Measurements from ENCODE around the gene NATD1. TPM values are rescaled to one million over a fixed set of nuclear protein-coding genes. Genes with fewer than 3 reads are reported as not detected.

The NATD1 gene
- total RNA-seq, 8 experiments from 2014 or later: 3.6 to 10.8 (median 4.9) TPM

DNA sequence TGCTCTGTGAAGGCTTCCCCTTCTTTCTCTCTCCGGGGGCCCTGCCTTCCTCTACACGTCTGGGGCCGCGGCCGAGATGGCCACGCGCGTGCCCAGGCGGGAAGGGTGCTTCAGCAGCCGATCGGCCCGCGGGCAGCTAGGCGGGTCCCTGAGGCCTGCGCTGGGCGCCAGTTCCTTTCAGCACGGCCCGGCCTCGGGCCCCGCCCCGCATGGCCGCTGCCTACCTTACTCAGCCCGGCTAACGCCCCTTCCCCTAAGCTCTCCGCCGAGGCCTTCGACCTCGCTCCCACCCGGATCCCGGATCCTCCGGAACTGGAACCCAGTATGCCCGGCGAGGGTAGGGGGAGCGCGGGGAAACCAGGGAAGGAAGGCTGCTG, 39.6 kb downstream of the NATD1 start:
- peak overlapping the region; percentile 82 to 99 (median 94) for H3K4me3 ChIP-seq
- in situ Hi-C loops (cut with MboI; ENCODE audit: low pct_unique_long_range_greater_than_20kb in 2 of 9, low sequenced_read_pairs in 9 of 9, unreplicated experiment in 9 of 9): no loop called here
- peak overlapping the region; percentile 97 to 99 for H3K27ac ChIP-seq
- peaks cover 14 to 22% of the 10 kb centered on the region in 2 donors for H3K4me1 ChIP-seq (replicated peaks in 1 of 2)
- peak; percentile 10 to 38 (median 22) for ATAC-seq (replicated peaks in 6 of 8)
- WGBS, 10 experiments: 0% methylated on average over 1 to 5 of the region's 35 CpGs; no CpG with 5 or more reads in 8 of the 10 experiments

DNA sequence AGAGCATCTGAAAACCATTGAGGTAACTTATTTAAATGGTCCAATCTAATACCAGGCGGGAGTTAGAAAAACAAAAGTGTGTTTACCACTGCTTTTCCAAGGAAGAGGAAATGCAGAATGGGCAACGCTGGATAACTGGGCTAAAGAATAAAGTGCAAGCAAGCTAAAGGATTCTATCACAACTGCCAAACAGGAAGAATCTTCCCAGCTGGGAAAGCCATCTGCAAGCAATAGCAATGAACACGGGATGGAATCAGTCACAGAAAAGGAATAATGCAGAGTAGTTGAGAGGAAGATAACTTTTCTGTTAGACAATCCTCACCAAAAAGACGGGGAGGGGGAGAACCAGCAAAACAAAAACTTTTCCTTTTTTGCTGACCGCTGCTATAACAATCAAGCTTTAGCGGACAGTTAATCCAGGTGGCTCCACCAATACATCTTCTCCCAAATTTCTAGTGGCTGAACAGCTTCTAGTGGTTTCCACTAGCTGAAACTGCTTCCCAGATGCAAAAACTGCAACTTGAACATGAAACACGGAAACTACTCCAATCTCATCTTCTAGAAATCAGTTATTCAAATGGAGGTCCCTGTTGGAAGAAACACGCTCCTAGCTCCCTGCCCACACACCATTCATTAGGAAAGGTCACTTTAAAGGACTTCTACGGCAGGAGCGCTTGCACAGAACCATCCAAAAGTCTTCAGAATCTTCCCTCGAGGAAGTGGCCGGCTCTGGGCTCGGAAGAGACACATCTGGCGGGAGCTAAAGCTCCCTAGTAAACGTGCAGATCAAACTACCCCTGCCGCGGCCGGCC, 40.2 kb downstream of the NATD1 start:
- no peak for ATAC-seq (replicated peaks in 6 of 8)
- 3 to 24% (median 8%) methylated on average over 3 to 11 of the region's 18 CpGs; no CpG with 5 or more reads in 1 of the 10 experiments for WGBS, 10 experiments
- in situ Hi-C loops (cut with MboI; ENCODE audit: low pct_unique_long_range_greater_than_20kb in 2 of 9, low sequenced_read_pairs in 9 of 9, unreplicated experiment in 9 of 9): no loop called here
- peak overlapping the region; percentile 97 to 99 for H3K27ac ChIP-seq
- H3K4me3 ChIP-seq: peak overlapping the region; percentile 82 to 99 (median 94)
- H3K4me1 ChIP-seq (replicated peaks in 1 of 2): peaks cover 14 to 22% of the 10 kb centered on the region in 2 donors

DNA sequence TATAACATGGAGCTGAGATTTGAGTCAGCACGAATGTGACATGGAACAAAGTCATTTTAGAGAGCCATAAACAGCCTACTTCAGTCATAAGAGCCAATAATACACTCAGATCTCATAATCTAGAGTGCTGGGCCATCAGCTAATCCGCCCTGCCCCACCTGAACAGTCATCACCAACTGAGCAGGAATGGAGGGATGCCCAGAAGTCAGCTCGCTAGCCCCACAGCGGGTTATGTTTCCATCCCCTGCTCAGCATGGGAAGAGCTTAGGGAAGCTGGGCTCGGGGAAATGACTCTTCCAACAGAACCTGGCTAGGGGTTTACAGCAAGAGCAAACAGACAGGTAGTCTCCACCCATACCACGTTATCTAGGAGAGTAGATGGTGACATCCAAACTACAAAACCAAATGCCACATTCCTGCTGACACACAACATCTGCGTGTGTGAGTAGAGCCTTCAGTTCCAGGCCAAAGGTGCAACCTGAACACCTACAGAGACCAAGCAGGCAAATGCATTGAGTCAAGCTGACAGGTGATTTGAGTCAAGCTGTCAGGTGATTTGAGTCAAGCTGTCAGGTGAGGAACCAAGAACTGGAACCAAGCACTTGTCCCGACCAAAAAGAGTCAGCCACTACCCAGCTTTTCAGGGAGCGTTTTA, 41.3 kb downstream of the NATD1 start:
- in situ Hi-C loops (cut with MboI; ENCODE audit: low pct_unique_long_range_greater_than_20kb in 2 of 9, low sequenced_read_pairs in 9 of 9, unreplicated experiment in 9 of 9): no loop called here
- Histone ChIP-seq H3K4me1 (replicated peaks in 1 of 2) (peaks cover 14 to 22% of the 10 kb centered on the region in 2 donors), H3K27ac (no peak overlapping the region), H3K4me3 (peak overlapping the region in 1 of 5 donors; percentile 92)
- no peak for ATAC-seq (replicated peaks in 6 of 8)
- WGBS, 10 experiments: 58 to 100% (median 90%) methylated on average over 2 to 9 of the region's 9 CpGs; no CpG with 5 or more reads in 3 of the 10 experiments

DNA sequence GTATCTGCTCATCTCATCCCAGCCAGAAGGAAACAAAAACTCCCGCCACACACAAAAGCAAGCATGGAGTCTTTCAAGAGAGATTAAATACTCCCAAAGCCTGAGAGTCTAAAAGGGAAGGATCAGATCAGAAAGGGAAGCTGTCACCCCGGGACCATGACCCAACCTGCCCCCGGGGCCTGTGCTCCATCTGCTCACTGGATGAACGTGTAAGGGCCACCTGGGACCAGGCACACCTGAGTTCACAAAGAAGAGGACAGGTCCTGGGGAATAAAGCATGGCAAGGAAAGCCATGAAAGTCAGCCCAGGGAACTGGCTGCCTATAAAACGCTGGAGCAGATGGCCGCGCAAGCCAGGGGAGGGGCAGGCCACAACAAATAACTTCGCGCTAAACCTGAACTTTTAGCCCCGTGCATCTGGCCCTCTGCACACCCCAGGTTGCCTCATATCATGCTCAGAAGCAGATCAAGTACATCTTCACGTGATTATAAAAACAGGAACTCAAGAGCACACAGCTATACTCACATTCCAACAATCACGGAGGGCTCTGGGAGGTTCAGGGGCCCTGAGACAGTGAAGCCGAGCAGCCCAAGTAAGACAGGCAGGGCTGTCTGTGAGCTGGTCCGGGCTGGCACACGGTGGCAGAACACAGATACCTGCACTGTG, 42.7 kb downstream of the NATD1 start:
- Histone ChIP-seq H3K4me1 (replicated peaks in 1 of 2) (peaks cover 14 to 17% of the 10 kb centered on the region in 2 donors), H3K27ac (no peak overlapping the region), H3K4me3 (no peak overlapping the region)
- in situ Hi-C loops (cut with MboI; ENCODE audit: low pct_unique_long_range_greater_than_20kb in 2 of 9, low sequenced_read_pairs in 9 of 9, unreplicated experiment in 9 of 9): no loop called here
- WGBS, 10 experiments: 40 to 100% (median 79%) methylated on average over 1 to 8 of the region's 15 CpGs
- ATAC-seq (replicated peaks in 6 of 8): no peak

DNA sequence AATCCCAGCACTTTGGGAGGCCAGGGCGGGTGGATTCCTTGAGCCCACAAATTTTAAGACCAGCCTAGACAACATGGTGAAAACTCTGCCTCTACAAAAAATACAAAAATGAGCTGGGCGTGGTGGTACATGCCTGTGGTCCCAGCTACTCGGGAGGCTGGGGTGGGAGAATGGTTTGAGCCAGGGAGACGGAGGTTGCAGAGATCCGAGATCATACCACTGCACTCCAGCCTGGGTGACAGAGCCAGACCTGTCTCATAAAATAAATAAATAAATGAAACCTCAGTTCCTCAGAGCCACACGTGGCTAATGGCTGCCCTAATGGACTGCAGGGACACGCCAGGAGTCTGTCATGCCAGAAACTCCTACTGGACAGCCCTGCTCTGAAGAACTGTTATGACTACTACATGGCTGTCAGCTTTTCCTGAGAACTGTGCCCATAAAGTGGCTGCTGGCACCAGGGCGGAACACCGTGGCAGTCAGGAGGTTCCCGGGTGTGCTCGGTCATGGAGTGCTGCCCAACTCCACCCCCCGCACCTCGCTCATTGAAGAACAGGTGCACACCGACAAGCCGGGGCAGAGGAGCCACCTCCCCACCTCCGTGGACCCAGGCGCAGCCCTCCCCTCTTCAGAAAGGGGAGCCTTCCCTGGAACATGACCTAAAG, 43.6 kb downstream of the NATD1 start:
- Histone ChIP-seq H3K4me1 (replicated peaks in 1 of 2) (peaks cover 8 to 16% of the 10 kb centered on the region in 2 donors), H3K27ac (no peak overlapping the region), H3K4me3 (no peak overlapping the region)
- in situ Hi-C loops (cut with MboI; ENCODE audit: low pct_unique_long_range_greater_than_20kb in 2 of 9, low sequenced_read_pairs in 9 of 9, unreplicated experiment in 9 of 9): no loop called here
- no peak for ATAC-seq (replicated peaks in 6 of 8)
- 56 to 100% (median 100%) methylated on average over 1 to 10 of the region's 17 CpGs; no CpG with 5 or more reads in 5 of the 10 experiments for WGBS, 10 experiments

DNA sequence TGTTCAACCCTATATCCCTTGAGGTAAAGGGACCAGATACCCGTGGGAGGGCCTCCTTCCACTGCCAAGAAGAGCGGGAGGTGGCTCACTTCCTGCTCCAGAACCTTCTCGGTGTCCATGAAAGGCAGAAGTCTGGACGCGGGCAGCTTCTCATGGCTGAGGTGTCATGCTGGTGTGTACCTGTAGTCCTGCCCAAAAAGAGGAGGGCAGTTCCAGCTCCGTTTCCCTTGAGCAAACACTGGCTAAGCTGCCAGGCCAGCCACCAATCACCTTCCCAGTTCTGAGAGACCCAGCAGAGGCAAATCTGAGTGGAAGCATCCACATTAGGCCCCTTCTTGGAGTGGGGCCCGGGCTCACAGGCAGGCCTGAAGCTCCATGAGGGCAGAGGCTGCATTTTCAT, 44.9 kb downstream of the NATD1 start:
- in situ Hi-C loops (cut with MboI; ENCODE audit: low pct_unique_long_range_greater_than_20kb in 2 of 9, low sequenced_read_pairs in 9 of 9, unreplicated experiment in 9 of 9): no loop called here
- Histone ChIP-seq H3K27ac (no peak overlapping the region), H3K4me3 (no peak overlapping the region), H3K4me1 (replicated peaks in 1 of 2) (peaks cover 8 to 16% of the 10 kb centered on the region in 2 donors)
- 60 to 100% (median 83%) methylated on average over 1 to 6 of the region's 7 CpGs; no CpG with 5 or more reads in 3 of the 10 experiments for WGBS, 10 experiments
- no peak for ATAC-seq (replicated peaks in 6 of 8)

DNA sequence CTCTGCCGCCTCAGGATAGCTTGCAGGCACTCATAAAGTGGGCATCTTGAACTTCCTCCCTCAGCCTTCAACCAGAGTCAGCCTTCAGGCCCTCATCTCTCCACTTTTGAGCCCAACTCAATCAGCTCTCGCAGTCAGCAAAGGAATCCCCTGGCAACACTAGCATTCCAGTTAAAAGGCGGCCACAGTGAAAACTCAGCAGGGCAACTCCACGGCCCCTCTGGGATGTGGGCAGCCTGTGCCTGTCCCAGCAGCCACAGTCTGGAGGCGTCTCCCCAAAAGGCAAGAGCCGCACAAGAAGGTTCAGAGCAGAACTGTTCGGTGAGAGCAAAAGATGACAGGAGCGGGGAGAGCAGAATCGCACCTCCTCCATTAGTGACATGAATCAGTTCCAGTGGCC, 48.3 kb downstream of the NATD1 start:
- peak in 5 of 8 experiments; percentile 39 to 76 (median 45) for ATAC-seq (replicated peaks in 6 of 8)
- no peak overlapping the region for H3K27ac ChIP-seq
- in situ Hi-C loops (cut with MboI; ENCODE audit: low pct_unique_long_range_greater_than_20kb in 2 of 9, low sequenced_read_pairs in 9 of 9, unreplicated experiment in 9 of 9): no loop called here

DNA sequence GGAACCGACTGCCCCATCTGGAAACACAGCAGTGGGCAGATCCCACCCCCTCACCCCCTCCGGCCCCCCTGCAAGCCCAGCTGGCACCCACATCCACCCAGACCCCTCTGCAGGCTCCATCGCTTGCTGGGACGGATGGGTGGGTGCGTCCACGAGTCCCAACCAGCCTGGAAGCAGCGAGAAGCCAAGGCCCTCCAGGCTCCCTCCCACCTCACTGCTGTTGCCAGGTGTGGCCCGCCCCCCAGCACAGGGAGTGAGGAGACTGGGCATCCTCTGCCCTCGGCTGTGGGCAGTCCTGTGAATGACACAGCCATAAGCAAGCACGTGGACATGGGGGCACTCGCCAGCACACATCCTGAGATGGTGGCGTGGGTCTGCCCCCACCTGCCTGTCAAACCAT, 50.7 kb downstream of the NATD1 start:
- no peak overlapping the region for H3K27ac ChIP-seq
- 80% methylated on average over 1 of the region's 12 CpGs; no CpG with 5 or more reads in 9 of the 10 experiments for WGBS, 10 experiments
- H3K4me1 ChIP-seq (replicated peaks in 1 of 2): peaks cover 13 to 20% of the 10 kb centered on the region in 2 donors
- no peak overlapping the region for H3K4me3 ChIP-seq
- no peak for ATAC-seq (replicated peaks in 6 of 8)
- in situ Hi-C loops (cut with MboI; ENCODE audit: low pct_unique_long_range_greater_than_20kb in 2 of 9, low sequenced_read_pairs in 9 of 9, unreplicated experiment in 9 of 9): no loop called here

More for the DNA sequence above, 48.3 kb downstream of the NATD1 start:
- H3K4me3 ChIP-seq: no peak overlapping the region
- WGBS, 10 experiments: 44 to 100% (median 67%) methylated on average over 1 to 6 of the region's 9 CpGs; no CpG with 5 or more reads in 4 of the 10 experiments
- H3K4me1 ChIP-seq (replicated peaks in 1 of 2): peaks cover 7 to 14% of the 10 kb centered on the region in 2 donors

DNA sequence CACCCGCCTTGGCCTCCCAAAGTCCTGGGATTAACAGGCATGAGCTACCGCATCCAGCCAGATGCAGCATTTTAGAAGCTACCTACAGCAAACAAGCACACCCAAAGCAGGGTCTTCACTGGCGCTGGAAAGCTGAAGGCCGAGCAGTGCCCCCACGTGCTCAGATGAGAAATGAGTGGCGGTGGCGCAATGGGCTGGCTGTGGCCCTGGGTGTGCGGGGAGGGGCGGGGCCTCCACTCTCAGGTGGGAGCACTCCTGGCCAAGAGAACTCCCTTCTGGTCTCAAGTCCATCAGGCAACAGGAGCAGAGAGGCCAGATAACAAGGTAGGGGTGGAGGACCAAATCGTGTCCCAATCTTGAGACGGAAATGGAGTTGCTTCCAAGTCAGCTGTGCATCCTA, 51.3 kb downstream of the NATD1 start:
- Histone ChIP-seq H3K4me3 (no peak overlapping the region), H3K27ac (no peak overlapping the region), H3K4me1 (replicated peaks in 1 of 2) (peaks cover 13 to 20% of the 10 kb centered on the region in 2 donors)
- no peak for ATAC-seq (replicated peaks in 6 of 8)
- WGBS, 10 experiments: 100% methylated on average over 1 to 3 of the region's 11 CpGs; no CpG with 5 or more reads in 6 of the 10 experiments
- in situ Hi-C loops (cut with MboI; ENCODE audit: low pct_unique_long_range_greater_than_20kb in 2 of 9, low sequenced_read_pairs in 9 of 9, unreplicated experiment in 9 of 9): no loop called here

DNA sequence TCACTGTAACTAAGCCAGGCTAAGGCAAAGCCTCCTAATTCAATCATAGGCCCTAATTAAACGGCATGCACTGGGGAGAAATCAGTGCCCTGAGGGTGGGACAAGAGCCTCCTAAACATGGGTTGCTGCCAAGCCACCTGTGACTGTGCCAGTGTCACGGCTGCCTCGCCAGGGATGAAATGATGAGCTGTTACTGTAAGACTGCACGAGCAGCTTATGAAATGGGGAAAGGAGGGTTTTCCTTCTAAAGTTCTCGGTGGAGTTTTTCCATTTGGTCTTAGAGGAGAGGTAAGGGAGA, 52.0 kb downstream of the NATD1 start:
- no peak overlapping the region for H3K4me3 ChIP-seq
- no peak overlapping the region for H3K27ac ChIP-seq
- peaks cover 13 to 20% of the 10 kb centered on the region in 2 donors for H3K4me1 ChIP-seq (replicated peaks in 1 of 2)
- WGBS, 10 experiments: 0 to 92% (median 80%) methylated on average over 1 to 2 of the region's 5 CpGs; no CpG with 5 or more reads in 5 of the 10 experiments
- in situ Hi-C loops (cut with MboI; ENCODE audit: low pct_unique_long_range_greater_than_20kb in 2 of 9, low sequenced_read_pairs in 9 of 9, unreplicated experiment in 9 of 9): no loop called here
- peak in 2 of 8 experiments; percentile 25 to 34 for ATAC-seq (replicated peaks in 6 of 8)

DNA sequence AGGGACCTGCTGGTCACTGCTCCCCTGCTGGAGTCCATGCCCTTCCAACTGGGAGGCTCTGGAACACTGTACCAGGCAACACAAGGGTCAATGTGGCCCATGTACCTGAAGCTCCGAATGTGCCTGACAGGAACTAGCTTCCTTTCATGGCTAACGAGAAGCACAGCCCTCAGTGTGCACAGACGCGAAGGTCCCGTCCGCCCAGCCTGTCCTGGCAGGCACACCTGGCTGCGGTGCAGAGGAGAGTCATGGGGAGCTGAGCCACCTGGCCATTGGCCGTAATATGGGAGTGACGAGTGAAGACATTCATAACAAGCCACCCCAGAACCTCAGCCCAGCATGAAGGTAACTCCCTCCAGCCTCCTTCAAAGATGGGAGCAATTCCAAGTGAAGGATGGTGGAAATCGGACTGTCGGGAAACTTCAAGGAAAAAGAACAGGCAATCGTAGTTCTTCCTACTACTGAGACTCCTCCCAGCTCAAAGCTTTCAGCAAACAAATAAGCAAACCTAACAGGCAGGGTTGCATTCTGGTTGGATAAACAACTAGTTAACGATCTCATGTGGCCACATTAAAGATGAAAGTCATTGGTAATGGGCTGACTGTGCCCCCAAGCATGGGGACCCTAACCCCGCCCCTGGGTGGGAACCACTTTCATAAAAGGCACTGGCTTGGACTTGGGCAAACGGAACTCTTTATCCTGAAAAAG, 52.5 kb downstream of the NATD1 start:
- peak in 2 of 8 experiments; percentile 9 to 10 for ATAC-seq (replicated peaks in 6 of 8)
- Histone ChIP-seq H3K27ac (peak overlapping the region in 1 of 2 donors; percentile 19), H3K4me1 (replicated peaks in 1 of 2) (peaks cover 13 to 20% of the 10 kb centered on the region in 2 donors), H3K4me3 (no peak overlapping the region)
- 69 to 87% (median 76%) methylated on average over 3 to 10 of the region's 15 CpGs; no CpG with 5 or more reads in 4 of the 10 experiments for WGBS, 10 experiments
- in situ Hi-C loops (cut with MboI; ENCODE audit: low pct_unique_long_range_greater_than_20kb in 2 of 9, low sequenced_read_pairs in 9 of 9, unreplicated experiment in 9 of 9): no loop called here

DNA sequence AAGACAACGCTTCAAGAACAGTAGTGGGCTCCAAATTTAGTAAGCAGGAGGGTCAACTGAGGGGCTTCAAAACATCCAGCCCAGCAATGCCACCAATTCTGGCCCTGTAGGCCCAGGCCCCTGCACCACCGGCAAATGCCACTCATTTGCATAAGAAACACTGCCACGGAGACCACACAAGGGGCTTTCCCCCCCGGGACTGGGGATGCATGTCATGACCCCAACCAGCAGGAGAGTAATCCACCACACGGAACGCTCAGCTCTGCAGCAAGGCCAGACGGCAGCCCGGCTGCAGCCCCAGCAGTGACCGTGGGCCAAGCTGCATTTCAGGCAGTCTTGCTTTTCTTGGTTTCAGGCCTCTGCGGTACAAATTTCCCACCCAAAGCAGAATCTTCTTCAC, 53.4 kb downstream of the NATD1 start:
- ATAC-seq (replicated peaks in 6 of 8): peak in 4 of 8 experiments; percentile 31 to 51 (median 46)
- no peak overlapping the region for H3K4me3 ChIP-seq
- WGBS, 10 experiments: 9 to 83% (median 58%) methylated on average over 1 to 9 of the region's 10 CpGs; no CpG with 5 or more reads in 6 of the 10 experiments
- in situ Hi-C loops (cut with MboI; ENCODE audit: low pct_unique_long_range_greater_than_20kb in 2 of 9, low sequenced_read_pairs in 9 of 9, unreplicated experiment in 9 of 9): no loop called here
- peaks cover 13 to 17% of the 10 kb centered on the region in 2 donors for H3K4me1 ChIP-seq (replicated peaks in 1 of 2)
- H3K27ac ChIP-seq: no peak overlapping the region
